Omental fat pad (tissue), 4 donors: ENCODE measurements around the gene VEZT. TPM values are rescaled to one million over a fixed set of nuclear protein-coding genes. Genes with fewer than 3 reads are reported as not detected.
"Not testable (repeated sequence)": the region's sequence is repeated elsewhere in the genome, so short reads cannot be mapped to it uniquely, and the experiment has no call there.

ENCODE experiments used
- ATAC-seq: fragments of 150-250 bp; one replicate; pipeline ENCODE4 v1.9.1; 2016; ENCODE audit warnings: mild to moderate bottlenecking, moderate library complexity; ENCODE audit not compliant: low FRiP score
- DNase-seq: peaks from one replicate; pipeline ENCODE4 v3.0.0-alpha.2; 2019; ENCODE audit warnings: low spot score
- total RNA-seq, 4 donors: library from RNA; depleted of rRNA; stranded (reverse); fragments of >200 nt; gene quantifications; one replicate each; pipeline ENCODE4 v1.1.0, GENCODE V29; 2016
- TF ChIP-seq, protein P1 (sequence below), 3 donors: fragments of 450-650 bp; IDR thresholded peaks; one replicate each; pipeline ENCODE4 v1.5.1; 2016 to 2017; ENCODE audit warnings: antibody characterized with exemption in 3 of 3, mild to moderate bottlenecking in 3 of 3, moderate library complexity in 2 of 3

Gene VEZT
- total RNA-seq, 4 donors from 2014 or later, result 57.3 to 75.8 (median 64.0) TPM

DNA sequence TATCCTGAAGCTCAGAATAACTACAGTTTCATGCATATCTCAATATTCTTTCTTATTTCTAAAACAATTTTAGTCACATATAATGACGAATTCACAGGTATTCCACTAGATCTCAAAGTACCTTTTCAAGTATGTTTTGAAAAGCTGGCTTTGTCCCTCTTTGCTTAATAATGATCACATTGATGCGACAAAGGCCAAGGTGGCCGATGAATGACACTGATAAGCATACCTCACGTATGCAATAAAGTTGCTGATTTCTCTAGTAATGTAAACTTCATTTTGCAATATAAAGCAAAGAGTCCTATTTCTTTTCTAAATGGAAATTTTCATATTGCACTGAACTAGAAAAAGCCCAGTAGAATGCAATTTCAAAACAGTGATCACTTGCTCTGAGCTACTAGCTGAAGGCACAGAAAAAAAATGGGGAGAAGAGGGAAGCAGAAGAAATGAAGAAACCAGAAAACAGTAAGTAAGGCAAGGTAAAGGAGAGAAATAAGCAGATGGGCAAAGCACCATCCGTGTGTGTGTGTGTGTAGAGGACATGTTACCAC, 29.7 kb upstream of the VEZT start:
- TF ChIP-seq, protein P1, sequence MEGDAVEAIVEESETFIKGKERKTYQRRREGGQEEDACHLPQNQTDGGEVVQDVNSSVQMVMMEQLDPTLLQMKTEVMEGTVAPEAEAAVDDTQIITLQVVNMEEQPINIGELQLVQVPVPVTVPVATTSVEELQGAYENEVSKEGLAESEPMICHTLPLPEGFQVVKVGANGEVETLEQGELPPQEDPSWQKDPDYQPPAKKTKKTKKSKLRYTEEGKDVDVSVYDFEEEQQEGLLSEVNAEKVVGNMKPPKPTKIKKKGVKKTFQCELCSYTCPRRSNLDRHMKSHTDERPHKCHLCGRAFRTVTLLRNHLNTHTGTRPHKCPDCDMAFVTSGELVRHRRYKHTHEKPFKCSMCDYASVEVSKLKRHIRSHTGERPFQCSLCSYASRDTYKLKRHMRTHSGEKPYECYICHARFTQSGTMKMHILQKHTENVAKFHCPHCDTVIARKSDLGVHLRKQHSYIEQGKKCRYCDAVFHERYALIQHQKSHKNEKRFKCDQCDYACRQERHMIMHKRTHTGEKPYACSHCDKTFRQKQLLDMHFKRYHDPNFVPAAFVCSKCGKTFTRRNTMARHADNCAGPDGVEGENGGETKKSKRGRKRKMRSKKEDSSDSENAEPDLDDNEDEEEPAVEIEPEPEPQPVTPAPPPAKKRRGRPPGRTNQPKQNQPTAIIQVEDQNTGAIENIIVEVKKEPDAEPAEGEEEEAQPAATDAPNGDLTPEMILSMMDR (IDR thresholded peaks at IDR 0.05), result no peak
- ATAC-seq (no peak), DNase-seq (no peak)

DNA sequence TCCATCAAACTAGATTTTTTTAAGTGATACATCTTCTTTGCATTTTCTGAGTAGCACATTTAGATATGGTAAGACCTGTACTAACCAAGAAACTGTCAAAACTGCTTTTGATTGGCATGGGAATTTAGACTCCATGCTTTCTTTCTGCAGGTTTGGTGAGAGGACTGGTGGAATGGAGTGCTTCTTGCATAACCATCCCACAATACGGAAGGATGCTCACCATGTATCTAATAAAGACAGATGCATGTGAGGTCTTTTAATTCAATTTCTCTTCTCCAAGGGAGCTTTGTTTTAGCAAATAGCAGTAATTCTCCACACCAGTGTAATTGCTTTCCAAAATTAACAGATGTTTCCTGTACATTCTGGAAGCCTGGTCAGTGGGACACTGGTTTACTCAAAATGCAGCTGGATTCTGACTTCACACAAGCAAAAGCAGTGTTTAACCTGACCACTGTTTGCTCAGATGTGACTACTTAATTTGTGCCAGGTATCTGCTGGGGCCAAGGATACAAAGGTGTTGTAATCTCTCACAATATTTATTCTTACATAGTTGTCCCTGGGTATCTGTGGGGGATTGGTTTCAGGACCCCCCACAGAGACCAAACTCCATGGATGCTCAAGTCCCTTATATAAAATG, 26.4 kb upstream of the VEZT start:
- DNase-seq (no peak), ATAC-seq (no peak)
- TF ChIP-seq, protein P1 (IDR thresholded peaks at IDR 0.05), result no peak

DNA sequence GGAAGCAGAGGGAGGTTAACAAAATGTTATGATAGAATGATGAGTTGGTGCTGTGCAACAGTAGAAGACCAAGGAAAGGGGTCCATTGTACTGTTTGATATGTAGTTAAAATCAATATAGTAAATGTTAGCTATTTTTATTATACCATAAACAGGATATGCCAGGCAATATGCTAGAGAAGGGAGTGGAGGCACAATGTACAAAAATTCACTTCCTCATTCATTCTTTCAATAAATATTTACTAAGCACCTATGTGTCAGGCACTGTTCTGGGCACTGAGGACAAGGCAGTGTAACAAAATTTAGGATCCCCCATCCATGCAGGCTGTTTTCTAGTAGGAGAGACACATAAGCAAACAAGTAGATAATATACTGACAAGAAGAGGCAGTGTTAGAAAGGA, 25.3 kb upstream of the VEZT start:
- no peak for ATAC-seq
- TF ChIP-seq, protein P1 (IDR thresholded peaks at IDR 0.05), result no peak
- DNase-seq, result no peak

DNA sequence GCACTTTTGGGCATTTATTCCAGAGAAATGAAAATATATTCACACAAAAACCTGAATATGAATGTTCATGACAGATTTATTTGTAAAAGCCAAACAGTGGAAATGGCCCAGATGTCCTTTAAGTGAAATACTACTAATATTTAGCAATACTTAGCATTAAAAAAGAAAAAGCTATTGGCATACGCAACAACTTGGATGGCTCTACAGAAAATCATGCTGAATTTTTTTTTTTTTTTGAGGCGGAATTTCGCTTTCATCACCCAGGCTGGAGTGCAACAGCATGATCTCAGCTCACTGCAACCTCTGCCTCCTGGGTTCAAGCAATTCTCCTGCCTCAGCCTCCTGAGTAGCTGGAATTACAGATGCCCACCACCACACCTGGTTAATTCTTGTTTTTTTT, 24.5 kb upstream of the VEZT start:
- ATAC-seq (no peak), DNase-seq (no peak)
- TF ChIP-seq, protein P1 (IDR thresholded peaks at IDR 0.05), result no peak

DNA sequence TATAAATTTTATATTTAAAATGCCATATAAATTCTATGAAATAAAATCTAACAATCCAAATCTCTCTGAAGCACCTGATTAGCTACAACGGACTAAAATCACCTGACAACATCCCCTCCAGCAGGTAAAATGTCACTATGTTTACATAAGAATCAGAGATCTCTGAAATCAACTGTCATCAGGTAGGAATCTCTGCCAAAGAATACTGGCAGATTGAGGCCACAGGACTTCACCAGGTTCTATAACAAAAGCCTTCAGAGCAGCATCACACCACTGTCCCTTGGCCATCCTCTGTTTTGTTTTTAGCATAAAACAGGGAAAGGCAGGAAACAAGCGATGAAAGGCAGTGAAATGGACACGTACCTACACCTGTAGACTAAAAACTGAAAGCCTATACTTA, 22.5 kb upstream of the VEZT start:
- TF ChIP-seq, protein P1 (IDR thresholded peaks at IDR 0.05), result no peak
- DNase-seq (no peak), ATAC-seq (no peak)

DNA sequence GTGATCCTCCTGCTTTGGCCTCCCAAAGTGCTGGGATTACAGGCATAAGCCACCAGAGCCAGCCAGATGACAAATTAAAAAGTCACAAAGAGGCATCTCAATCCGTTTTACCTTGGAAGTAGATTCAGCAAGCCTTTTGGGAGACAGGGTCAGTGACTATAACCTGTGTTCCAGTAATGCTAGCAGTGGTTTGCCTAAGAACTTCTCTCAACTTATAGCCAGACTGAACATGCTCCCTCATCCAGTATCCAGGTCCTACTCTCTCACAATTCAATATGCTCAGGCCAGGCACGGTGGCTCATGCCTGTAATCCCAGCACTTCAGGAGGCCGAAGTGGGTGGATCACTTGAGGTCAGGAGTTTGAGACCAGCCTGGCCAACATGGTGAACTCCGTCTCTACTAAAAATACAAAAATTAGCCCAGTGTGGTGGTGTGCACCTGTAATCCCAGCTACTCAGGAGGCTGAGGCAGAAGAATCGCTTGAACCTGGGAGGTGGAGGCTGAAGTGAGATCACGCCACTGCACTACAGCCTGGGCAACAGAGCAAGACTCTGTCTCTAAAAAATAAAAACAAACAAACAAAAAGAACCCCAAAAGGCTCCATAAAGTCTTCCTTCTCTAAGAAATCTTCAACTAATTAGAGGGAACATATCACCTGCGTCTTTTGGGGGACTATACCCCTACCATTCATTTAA, 20.6 kb upstream of the VEZT start:
- DNase-seq, ATAC-seq: not testable (repeated sequence)

DNA sequence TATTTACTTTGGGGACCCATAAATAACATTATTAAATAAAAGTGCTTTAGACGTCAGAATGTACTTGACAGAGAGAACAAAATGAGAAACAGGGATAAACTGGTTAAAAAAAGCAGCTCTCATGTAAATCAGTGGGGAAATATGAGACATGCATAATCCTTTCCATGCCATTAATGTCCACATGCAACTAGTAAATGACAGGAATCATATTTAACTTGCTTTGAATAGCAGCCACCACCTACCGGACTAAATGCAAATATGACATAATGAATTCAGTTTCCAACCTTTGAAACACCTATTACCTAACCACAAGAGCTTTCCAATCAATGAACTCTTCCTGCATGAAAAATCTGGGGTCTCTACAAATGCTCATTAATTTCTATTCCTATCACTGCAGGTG, 20.0 kb upstream of the VEZT start:
- TF ChIP-seq, protein P1 (IDR thresholded peaks at IDR 0.05), result no peak
- ATAC-seq, result no peak

More for the DNA sequence above, 20.0 kb upstream of the VEZT start:
- no peak for DNase-seq
